ENCODE results near the gene TMEM240.
"Not testable (repeated sequence)": the region's sequence is repeated elsewhere in the genome, so short reads cannot be mapped to it uniquely, and the experiment has no call there.

DNA sequence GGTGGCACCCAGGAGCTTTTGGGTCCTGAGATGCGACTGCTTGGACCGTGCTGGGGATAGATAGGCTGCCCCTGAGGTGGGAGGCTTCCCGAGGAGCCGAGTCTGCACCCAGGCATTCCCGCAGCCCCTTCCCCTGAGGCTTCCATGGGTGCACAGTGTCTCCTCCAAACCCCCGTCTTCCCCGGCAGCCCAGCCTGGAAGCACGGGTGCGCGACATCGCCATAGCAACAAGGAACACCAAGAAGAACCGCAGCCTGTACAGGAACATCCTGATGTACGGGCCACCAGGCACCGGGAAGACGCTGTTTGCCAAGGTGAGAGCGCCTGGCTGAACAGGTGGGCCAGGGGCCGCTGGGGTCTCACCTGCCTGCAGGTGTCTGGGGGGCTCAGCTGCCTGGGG, 16.8 kb downstream of the TMEM240 start:
- not testable (repeated sequence) for TF ChIP-seq EZH2 (IDR thresholded peaks at IDR 0.05; ENCODE audit: borderline replicate concordance, low read depth, low read length, severe bottlenecking)
- TF ChIP-seq, protein P1, sequence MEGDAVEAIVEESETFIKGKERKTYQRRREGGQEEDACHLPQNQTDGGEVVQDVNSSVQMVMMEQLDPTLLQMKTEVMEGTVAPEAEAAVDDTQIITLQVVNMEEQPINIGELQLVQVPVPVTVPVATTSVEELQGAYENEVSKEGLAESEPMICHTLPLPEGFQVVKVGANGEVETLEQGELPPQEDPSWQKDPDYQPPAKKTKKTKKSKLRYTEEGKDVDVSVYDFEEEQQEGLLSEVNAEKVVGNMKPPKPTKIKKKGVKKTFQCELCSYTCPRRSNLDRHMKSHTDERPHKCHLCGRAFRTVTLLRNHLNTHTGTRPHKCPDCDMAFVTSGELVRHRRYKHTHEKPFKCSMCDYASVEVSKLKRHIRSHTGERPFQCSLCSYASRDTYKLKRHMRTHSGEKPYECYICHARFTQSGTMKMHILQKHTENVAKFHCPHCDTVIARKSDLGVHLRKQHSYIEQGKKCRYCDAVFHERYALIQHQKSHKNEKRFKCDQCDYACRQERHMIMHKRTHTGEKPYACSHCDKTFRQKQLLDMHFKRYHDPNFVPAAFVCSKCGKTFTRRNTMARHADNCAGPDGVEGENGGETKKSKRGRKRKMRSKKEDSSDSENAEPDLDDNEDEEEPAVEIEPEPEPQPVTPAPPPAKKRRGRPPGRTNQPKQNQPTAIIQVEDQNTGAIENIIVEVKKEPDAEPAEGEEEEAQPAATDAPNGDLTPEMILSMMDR (IDR thresholded peaks at IDR 0.05; ENCODE audit: borderline replicate concordance, extremely low read depth, low read length, poor library complexity, severe bottlenecking) = not testable (repeated sequence)

Measured in DND-41 (cell line).